Central memory CD8-positive, alpha-beta T cell (primary cell): ENCODE measurements around the gene TRPV6.

Source experiments
- ATAC-seq: fragments of 150-1000 bp; cut with Tn5 transposase; replicated peaks from 2 replicates; pipeline ENCODE4 v1.10.0; 2022; ENCODE audit warnings: mild to moderate bottlenecking, moderate FRiP score, moderate number of reproducible peaks; ENCODE audit not compliant: poor library complexity, severe bottlenecking; ENCODE audit errors: extremely low read depth
- DNase-seq, 2 donors: peaks; one replicate each; pipeline ENCODE4 v3.0.0; 2021; ENCODE audit warnings: low spot score in 2 of 2
- H3K27ac Mint-ChIP-seq: one replicate; pipeline ENCODE4 v1.8.0; 2022; ENCODE audit warnings: low read depth, mild to moderate bottlenecking, moderate library complexity, mixed read lengths
- H3K27me3 Mint-ChIP-seq: one replicate; pipeline ENCODE4 v1.8.0; 2022; ENCODE audit warnings: mixed read lengths
- H3K36me3 Mint-ChIP-seq: one replicate; pipeline ENCODE4 v1.8.0; 2022; ENCODE audit warnings: mild to moderate bottlenecking, moderate library complexity, mixed read lengths; ENCODE audit not compliant: insufficient read depth
- H3K4me1 Mint-ChIP-seq: one replicate; pipeline ENCODE4 v1.8.0; 2022; ENCODE audit warnings: mixed read lengths
- H3K4me3 Mint-ChIP-seq: one replicate; pipeline ENCODE4 v1.8.0; 2022; ENCODE audit warnings: mild to moderate bottlenecking, moderate library complexity, mixed read lengths
- H3K9me3 Mint-ChIP-seq: one replicate; pipeline ENCODE4 v1.8.0; 2022; ENCODE audit warnings: mixed read lengths

Gene TRPV6

GRCh38 chr7:142901426-142902259 lies 16.1 kb upstream of the TRPV6 start:
- DNase-seq (no peak), ATAC-seq (no peak)
- Mint-ChIP-seq H3K4me3 (no peak overlapping the region), H3K9me3 (no peaks in the 10 kb centered on the region), H3K4me1 (no peaks in the 10 kb centered on the region), H3K27me3 (peaks cover 33% of the 10 kb centered on the region), H3K36me3 (peaks cover 1% of the 10 kb centered on the region), H3K27ac (no peak overlapping the region)

DNA sequence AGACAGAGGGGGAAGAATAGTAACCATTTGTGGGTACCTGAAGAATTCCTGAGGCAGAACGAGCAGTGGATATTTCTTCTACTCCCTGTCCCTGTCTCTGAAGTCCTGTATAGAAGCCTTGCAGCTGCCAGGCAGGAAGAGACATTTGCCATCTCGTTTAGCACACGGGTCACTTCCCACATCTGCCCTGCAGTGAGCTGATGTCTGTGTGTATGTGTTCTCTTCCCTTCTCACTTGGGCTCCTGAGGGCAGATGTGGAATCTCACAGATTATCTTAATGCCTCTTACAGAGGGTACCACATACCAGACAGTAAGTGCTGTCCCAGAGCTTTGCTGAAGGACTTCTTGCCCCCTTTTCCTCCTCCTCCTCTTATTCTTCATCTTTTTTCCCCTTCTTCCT lies 14.1 kb upstream of the TRPV6 start:
- Mint-ChIP-seq H3K4me3 (no peak overlapping the region), H3K27ac (no peak overlapping the region), H3K36me3 (peaks cover 1% of the 10 kb centered on the region), H3K9me3 (no peaks in the 10 kb centered on the region), H3K4me1 (no peaks in the 10 kb centered on the region), H3K27me3 (peaks cover 33% of the 10 kb centered on the region)
- DNase-seq (no peak), ATAC-seq (no peak)

DNA sequence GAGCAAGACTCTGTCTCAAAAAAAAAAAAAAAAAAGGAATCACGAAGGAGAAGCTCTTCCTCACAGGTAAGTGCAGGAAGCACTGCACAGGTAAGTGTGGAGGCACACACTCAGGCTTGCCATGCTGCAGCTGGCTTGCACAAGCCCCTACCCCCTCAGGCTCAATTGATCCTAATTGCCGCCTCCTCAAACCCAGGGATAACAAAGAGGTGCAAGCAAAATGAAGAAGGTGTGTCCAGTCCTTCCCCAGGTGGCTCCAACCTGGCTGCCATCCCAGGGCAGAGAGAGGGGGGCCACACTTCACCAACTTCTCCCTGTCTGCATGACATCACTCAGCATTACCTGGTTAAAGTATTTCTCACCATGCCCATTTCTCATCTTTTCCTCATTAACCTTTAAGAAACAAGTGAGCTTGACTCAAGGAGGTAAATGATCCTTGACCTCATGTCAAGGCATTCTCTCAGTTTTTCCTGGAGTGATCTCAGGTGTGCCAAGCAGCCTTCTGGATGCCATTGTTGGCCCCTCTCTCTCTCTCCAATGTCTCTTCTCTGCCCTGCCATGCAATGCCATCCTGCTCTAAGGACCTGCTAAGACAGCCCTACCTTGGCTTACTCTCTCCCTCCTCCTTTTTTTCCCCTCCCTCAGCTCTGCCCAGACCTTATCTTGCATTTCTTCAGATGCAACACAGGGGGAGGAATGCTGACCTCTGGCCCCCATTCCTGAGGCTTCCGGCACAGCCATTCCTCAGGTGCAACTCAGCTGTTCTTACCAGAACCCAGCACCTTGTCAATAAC lies 13.0 kb upstream of the TRPV6 start:
- no peak for ATAC-seq
- no peak for DNase-seq
- Mint-ChIP-seq H3K4me1 (no peaks in the 10 kb centered on the region), H3K27me3 (peaks cover 33% of the 10 kb centered on the region), H3K27ac (no peak overlapping the region), H3K9me3 (no peaks in the 10 kb centered on the region), H3K4me3 (no peak overlapping the region), H3K36me3 (peaks cover 1% of the 10 kb centered on the region)

DNA sequence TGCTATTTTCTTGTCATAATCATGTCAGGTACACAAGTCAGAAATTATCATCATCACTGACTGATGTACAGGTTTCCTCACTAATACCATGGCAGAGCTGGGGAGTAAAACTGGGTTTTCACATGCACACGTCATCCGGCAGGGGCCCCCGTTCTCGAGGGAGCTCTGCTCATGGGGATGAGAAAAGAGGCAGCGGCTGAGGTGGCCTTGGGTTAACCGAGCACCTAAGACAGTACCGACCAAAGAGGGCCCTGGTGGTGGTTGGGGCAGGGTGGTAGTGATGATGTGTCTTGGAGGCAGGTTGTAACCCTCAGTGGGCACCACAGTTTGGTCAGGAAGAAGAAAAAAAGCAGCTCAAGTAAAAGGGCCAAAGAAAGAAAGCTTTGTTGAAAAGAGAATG lies 12.1 kb upstream of the TRPV6 start:
- Mint-ChIP-seq H3K9me3 (no peaks in the 10 kb centered on the region), H3K4me1 (no peaks in the 10 kb centered on the region)
- ATAC-seq, result no peak

DNA sequence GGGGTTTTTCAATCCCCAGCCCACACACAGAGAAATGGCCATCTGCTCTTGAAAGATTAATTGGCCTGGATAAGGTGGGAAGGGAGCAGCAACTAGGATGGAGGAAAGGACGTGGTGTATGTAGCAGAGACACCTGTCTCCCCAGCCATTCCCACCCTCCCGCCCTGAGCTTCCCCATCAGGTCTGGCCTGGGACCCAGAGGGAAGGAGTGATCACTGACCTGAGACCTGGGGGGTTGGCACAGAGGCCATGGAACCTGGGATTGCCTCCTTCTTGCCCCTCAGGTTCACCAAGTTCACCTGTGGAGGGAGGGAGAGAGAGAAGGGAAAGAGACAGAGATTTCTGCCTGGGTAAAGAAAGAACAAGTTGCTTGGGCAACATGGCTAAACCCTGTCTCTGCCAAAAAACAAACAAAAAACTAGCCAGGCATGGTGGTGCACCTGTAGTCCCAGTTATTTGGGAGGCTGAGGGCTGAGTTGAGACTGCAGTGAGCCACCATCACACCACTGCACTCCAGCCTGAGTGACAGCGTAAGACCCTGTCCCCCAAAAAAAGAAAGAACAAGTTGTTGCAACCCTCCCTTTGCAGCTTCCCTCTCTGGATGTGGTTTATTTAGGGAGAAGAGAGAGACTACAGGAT lies 11.3 kb upstream of the TRPV6 start:
- no peak for ATAC-seq
- Mint-ChIP-seq H3K27me3 (peaks cover 39% of the 10 kb centered on the region), H3K4me3 (no peak overlapping the region), H3K36me3 (peaks cover 1% of the 10 kb centered on the region), H3K4me1 (no peaks in the 10 kb centered on the region), H3K27ac (no peak overlapping the region), H3K9me3 (no peaks in the 10 kb centered on the region)
- no peak for DNase-seq

More for the DNA sequence above, 12.1 kb upstream of the TRPV6 start:
- peaks cover 1% of the 10 kb centered on the region for H3K36me3 Mint-ChIP-seq
- no peak overlapping the region for H3K4me3 Mint-ChIP-seq
- H3K27me3 Mint-ChIP-seq, result peaks cover 35% of the 10 kb centered on the region
- DNase-seq, result no peak
- H3K27ac Mint-ChIP-seq, result no peak overlapping the region

DNA sequence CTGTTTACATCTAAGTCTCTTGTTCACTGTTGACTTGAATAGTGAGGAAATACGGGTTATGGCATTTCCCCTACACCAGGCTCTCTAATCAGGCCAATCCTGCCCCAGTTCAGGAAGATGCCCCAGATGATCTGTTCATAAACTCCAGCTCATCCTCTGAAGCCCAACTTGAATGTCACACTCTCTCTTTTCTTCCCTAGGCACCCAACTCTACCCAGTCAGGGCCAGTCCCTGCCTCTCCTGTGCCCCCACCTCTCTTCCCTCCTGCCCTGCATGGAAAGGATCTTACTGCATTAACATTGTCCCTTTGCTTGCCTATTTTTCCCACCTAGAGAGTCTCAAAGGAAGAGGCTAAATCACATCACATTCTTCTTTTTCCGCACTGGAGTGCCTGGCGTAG lies 10.6 kb upstream of the TRPV6 start:
- peaks cover 39% of the 10 kb centered on the region for H3K27me3 Mint-ChIP-seq
- H3K27ac Mint-ChIP-seq, result no peak overlapping the region
- no peaks in the 10 kb centered on the region for H3K9me3 Mint-ChIP-seq
- no peak for ATAC-seq
- no peak overlapping the region for H3K4me3 Mint-ChIP-seq
- H3K4me1 Mint-ChIP-seq, result no peaks in the 10 kb centered on the region
- no peak for DNase-seq
- H3K36me3 Mint-ChIP-seq, result peaks cover 1% of the 10 kb centered on the region

DNA sequence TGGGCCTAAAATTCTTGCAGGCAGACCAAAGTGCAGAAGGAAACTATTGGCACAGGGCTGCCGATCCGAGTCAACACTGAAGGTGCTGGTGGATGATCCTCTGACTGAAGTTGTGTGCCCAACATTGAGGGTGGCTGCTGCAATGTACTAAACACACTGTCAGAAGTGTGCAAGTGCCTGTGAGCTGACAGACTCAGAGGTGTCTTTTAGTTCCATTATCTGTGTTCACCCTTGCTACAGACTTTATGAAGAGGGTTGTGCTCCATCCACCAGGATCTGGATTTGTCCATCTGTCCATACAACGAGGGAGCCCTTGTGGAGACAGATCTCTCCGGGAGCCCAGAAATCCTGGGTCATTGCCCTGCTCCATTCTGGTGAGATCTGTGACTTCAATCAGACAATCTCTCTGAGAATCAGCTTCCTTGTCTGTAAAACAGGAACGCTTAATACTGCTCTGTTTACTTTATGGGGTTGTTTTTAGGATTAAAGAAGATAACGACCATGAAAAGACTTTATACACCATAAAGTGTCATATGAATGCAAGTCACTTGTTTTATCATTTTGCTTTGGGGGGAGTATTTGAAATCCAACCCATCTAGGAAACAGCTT lies 9.5 kb upstream of the TRPV6 start:
- Mint-ChIP-seq H3K27ac (no peak overlapping the region), H3K4me1 (no peaks in the 10 kb centered on the region), H3K36me3 (peaks cover 1% of the 10 kb centered on the region), H3K27me3 (peaks cover 39% of the 10 kb centered on the region), H3K4me3 (no peak overlapping the region), H3K9me3 (no peaks in the 10 kb centered on the region)
- ATAC-seq, result no peak
- no peak for DNase-seq

- no peak for ATAC-seq
- Mint-ChIP-seq H3K27ac (no peak overlapping the region), H3K27me3 (peaks cover 39% of the 10 kb centered on the region), H3K4me3 (no peak overlapping the region), H3K9me3 (no peaks in the 10 kb centered on the region), H3K4me1 (no peaks in the 10 kb centered on the region), H3K36me3 (peaks cover 1% of the 10 kb centered on the region)
- DNase-seq, result no peak
Observed at GRCh38 chr7:142894112-142894984, 8.8 kb upstream of the TRPV6 start.

- no peak for ATAC-seq
- Mint-ChIP-seq H3K4me3 (no peak overlapping the region), H3K27me3 (peaks cover 28% of the 10 kb centered on the region), H3K36me3 (peaks cover 1% of the 10 kb centered on the region), H3K4me1 (no peaks in the 10 kb centered on the region), H3K27ac (no peak overlapping the region), H3K9me3 (no peaks in the 10 kb centered on the region)
- DNase-seq, result no peak
Observed at GRCh38 chr7:142892951-142893350, 7.4 kb upstream of the TRPV6 start.

DNA sequence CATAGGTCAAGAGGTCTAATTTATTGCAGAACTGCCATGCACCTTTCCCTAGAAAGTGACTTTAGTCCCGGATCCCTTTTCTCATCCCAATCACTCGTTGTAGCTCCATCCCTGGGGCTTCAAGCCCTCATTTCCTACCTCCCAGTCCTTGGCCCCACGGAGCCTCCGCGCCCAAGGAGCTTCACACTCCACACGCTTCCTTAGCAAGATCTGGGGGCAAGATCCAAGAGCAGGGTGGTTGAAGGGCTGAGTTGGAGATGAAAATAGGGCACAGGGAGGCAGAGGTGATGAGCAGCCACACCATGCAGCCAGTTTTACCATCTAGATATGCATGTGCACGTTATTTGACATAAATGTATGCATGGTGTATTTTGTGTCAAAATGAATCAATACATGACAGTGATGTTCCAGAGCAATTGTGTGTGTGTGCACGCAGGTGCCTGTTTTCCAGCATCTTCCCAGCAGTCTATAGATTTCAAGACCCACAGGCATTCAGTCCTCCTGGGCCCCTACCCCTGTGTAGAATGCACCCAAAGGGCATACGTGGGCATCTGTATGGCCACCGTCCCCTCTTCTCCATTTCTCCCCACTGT lies 6.0 kb upstream of the TRPV6 start:
- Mint-ChIP-seq H3K27ac (no peak overlapping the region), H3K36me3 (no peaks in the 10 kb centered on the region), H3K27me3 (peaks cover 15% of the 10 kb centered on the region), H3K4me1 (no peaks in the 10 kb centered on the region), H3K4me3 (no peak overlapping the region), H3K9me3 (no peaks in the 10 kb centered on the region)
- no peak for ATAC-seq
- no peak for DNase-seq

- Mint-ChIP-seq H3K4me3 (no peak overlapping the region), H3K27ac (no peak overlapping the region), H3K27me3 (peaks cover 9% of the 10 kb centered on the region), H3K36me3 (no peaks in the 10 kb centered on the region), H3K9me3 (no peaks in the 10 kb centered on the region), H3K4me1 (no peaks in the 10 kb centered on the region)
- DNase-seq (no peak), ATAC-seq (no peak)
Observed at GRCh38 chr7:142890874-142891485, 5.4 kb upstream of the TRPV6 start.
